Keratinocyte (primary cell): ENCODE data around the gene PIK3IP1. TPM values are rescaled to one million over a fixed set of nuclear protein-coding genes. Genes with fewer than 3 reads are reported as not detected.

Experiments used
- DNase-seq: peaks from one replicate; pipeline ENCODE4 v3.0.0-alpha.2; 2011; ENCODE audit warnings: low read depth, missing footprints, low spot score
- FAIRE-seq: peaks from 2 replicates; lab custom pipeline; 2011; peaks lifted over from hg19 to GRCh38; lab: Jason Lieb, UNC
- H2AFZ ChIP-seq: 2 replicates; pipeline ENCODE4 v1.6.0; 2012; ENCODE audit warnings: low read length, control low read depth, inconsistent platforms; ENCODE audit not compliant: control insufficient read depth
- H3K27ac ChIP-seq: 2 replicates; pipeline ENCODE4 v1.5.1; 2011; ENCODE audit warnings: low read length; ENCODE audit not compliant: control insufficient read depth, insufficient read depth
- H3K27me3 ChIP-seq: 3 replicates; pipeline ENCODE4 v1.6.0; 2011; ENCODE audit warnings: low read length; ENCODE audit not compliant: control insufficient read depth, insufficient read depth; ENCODE audit errors: extremely low read depth
- H3K36me3 ChIP-seq, 2 experiments: 2 replicates in 1 of 2; 3 replicates in 1 of 2; pipeline ENCODE4 v1.5.1; 2011; ENCODE audit warnings: low read length in 2 of 2, mild to moderate bottlenecking in 1 of 2; ENCODE audit not compliant: control insufficient read depth in 2 of 2, insufficient read depth in 2 of 2; ENCODE audit errors: extremely low read depth in 1 of 2
- H3K4me1 ChIP-seq: 3 replicates; pipeline ENCODE4 v1.5.1; 2011; ENCODE audit warnings: low read length; ENCODE audit not compliant: control insufficient read depth, insufficient read depth; ENCODE audit errors: extremely low read depth
- H3K4me2 ChIP-seq: 3 replicates; pipeline ENCODE4 v1.6.0; 2011; ENCODE audit warnings: low read depth, low read length; ENCODE audit not compliant: control insufficient read depth, insufficient read depth; ENCODE audit errors: extremely low read depth
- H3K4me3 ChIP-seq, 3 experiments: fragments of 200-600 bp in 1 of 3; sonication (generic) in 1 of 3; 2 replicates in 2 of 3; 3 replicates in 1 of 3; pipeline ENCODE4 v1.5.1; 2011 to 2016; ENCODE audit warnings: low read length in 3 of 3, mild to moderate bottlenecking in 3 of 3, control low read depth in 2 of 3, inconsistent platforms in 1 of 3, low read depth in 1 of 3, mixed read lengths in 1 of 3, mixed run types in 1 of 3, moderate library complexity in 1 of 3; ENCODE audit not compliant: control insufficient read depth in 2 of 3, insufficient read depth in 2 of 3; ENCODE audit errors: extremely low read depth in 1 of 3
- H3K79me2 ChIP-seq: 2 replicates; pipeline ENCODE4 v1.6.0; 2012; ENCODE audit warnings: low read length; ENCODE audit not compliant: control insufficient read depth, insufficient read depth
- H3K9ac ChIP-seq: 3 replicates; pipeline ENCODE4 v1.6.0; 2011; ENCODE audit warnings: low read length; ENCODE audit not compliant: control insufficient read depth, insufficient read depth; ENCODE audit errors: extremely low read depth
- H3K9me1 ChIP-seq: 3 replicates; pipeline ENCODE4 v1.6.0; 2011; ENCODE audit warnings: low read length; ENCODE audit not compliant: control insufficient read depth, insufficient read depth; ENCODE audit errors: extremely low read depth
- H3K9me3 ChIP-seq: 2 replicates; pipeline ENCODE4 v1.5.1; 2012; ENCODE audit warnings: low read depth, low read length; ENCODE audit not compliant: control insufficient read depth
- H4K20me1 ChIP-seq: 3 replicates; pipeline ENCODE4 v1.6.0; 2011; ENCODE audit warnings: low read length; ENCODE audit not compliant: control insufficient read depth, insufficient read depth; ENCODE audit errors: extremely low read depth
- EZH2 ChIP-seq: IDR thresholded peaks from one replicate; pipeline ENCODE4 v1.6.1; 2012; ENCODE audit warnings: inconsistent platforms, mild to moderate bottlenecking, low read length, moderate library complexity
- dilution Hi-C: fragments of 300-500 bp; cut with MboI; formaldehyde crosslinking; loops from one replicate; pipeline ENCODE4 v1.7.0; 2020; ENCODE audit warnings: low sequenced_read_pairs; ENCODE audit not compliant: extremely low pct_ligation_motif_present
- polyA plus RNA-seq, 5 experiments: library from polyadenylated mRNA; depleted of rRNA in 3 of 5; stranded (reverse) in 3 of 5; stranded (forward) in 1 of 5; unstranded in 1 of 5; fragments of >200 nt; gene quantifications; 1 replicate in 1 of 5; 2 replicates in 3 of 5; 3 replicates in 1 of 5; pipeline versions ENCODE4 v1.2.1 to v1.2.3, GENCODE V29; 2011 to 2012; ENCODE audit warnings: missing spikeins in 2 of 5, low read depth in 1 of 5, low replicate concordance in 1 of 5
- TF ChIP-seq, protein P1 (sequence below), 3 experiments: IDR thresholded peaks in 1 of 3; conservative IDR thresholded peaks in 1 of 3; optimal IDR thresholded peaks in 1 of 3; 2 replicates in 2 of 3; 3 replicates in 1 of 3; pipeline versions ENCODE3 to v1.5.1; 2011; ENCODE audit warnings: low read length in 3 of 3, mild to moderate bottlenecking in 3 of 3, moderate library complexity in 2 of 3, control low read depth in 1 of 3, inconsistent platforms in 1 of 3; ENCODE audit not compliant: insufficient read depth in 2 of 3; ENCODE audit errors: extremely low read depth in 1 of 3

PIK3IP1 gene
- polyA plus RNA-seq, 1 donor (not counting 4 experiments of a cell fraction or from before 2014, with no cell fraction given) = 13.3 TPM

DNA sequence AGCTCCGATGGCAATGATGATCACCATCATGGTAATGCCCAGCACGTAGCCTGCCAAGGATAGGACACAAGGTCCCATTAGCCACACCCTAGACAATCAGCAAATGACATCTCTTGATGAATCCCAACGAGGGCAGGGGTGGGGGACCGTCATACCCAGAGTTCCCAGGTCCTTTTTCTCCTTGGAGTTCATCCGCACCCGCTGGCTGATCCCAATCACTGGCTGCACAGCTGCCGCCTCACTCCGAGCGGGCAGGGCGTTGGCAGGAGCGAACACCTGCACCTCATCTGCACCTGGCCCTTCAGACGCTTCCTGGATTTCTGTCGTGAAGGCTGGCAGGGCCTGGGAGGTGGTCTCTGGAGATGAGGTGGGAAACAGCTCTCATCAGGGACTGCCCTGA lies 2.9 kb downstream of the PIK3IP1 start:
- no peaks in the 10 kb centered on the region for H3K9me3 ChIP-seq
- TF ChIP-seq EZH2 = no peak
- TF ChIP-seq, protein P1, sequence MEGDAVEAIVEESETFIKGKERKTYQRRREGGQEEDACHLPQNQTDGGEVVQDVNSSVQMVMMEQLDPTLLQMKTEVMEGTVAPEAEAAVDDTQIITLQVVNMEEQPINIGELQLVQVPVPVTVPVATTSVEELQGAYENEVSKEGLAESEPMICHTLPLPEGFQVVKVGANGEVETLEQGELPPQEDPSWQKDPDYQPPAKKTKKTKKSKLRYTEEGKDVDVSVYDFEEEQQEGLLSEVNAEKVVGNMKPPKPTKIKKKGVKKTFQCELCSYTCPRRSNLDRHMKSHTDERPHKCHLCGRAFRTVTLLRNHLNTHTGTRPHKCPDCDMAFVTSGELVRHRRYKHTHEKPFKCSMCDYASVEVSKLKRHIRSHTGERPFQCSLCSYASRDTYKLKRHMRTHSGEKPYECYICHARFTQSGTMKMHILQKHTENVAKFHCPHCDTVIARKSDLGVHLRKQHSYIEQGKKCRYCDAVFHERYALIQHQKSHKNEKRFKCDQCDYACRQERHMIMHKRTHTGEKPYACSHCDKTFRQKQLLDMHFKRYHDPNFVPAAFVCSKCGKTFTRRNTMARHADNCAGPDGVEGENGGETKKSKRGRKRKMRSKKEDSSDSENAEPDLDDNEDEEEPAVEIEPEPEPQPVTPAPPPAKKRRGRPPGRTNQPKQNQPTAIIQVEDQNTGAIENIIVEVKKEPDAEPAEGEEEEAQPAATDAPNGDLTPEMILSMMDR (optimal IDR thresholded peaks at IDR 0.05 in 1 of 3, IDR thresholded peaks at IDR 0.05 in 1 of 3, conservative IDR thresholded peaks at IDR 0.05 in 1 of 3; ENCODE audit: extremely low read depth in 1 of 3, insufficient read depth in 2 of 3, low read length in 3 of 3) = no peak
- dilution Hi-C loops = no loop called here
- no peaks in the 10 kb centered on the region for H3K9me1 ChIP-seq
- H3K4me2 ChIP-seq = peak overlapping the region; percentile 96
- H3K79me2 ChIP-seq = peaks cover 2% of the 10 kb centered on the region
- H3K4me1 ChIP-seq = peaks cover 31% of the 10 kb centered on the region
- H2AFZ ChIP-seq = no peak overlapping the region
- peak overlapping the region in 1 of 3 experiments; percentile 5 for H3K4me3 ChIP-seq
- peak overlapping the region; percentile 99 for H3K9ac ChIP-seq
- H3K27ac ChIP-seq = peak overlapping the region; percentile 100
- no peaks in the 10 kb centered on the region for H4K20me1 ChIP-seq
- no peak for DNase-seq
- no peak for FAIRE-seq
- no peaks in the 10 kb centered on the region for H3K27me3 ChIP-seq
- peaks cover 3 to 12% of the 10 kb centered on the region in 2 experiments for H3K36me3 ChIP-seq

DNA sequence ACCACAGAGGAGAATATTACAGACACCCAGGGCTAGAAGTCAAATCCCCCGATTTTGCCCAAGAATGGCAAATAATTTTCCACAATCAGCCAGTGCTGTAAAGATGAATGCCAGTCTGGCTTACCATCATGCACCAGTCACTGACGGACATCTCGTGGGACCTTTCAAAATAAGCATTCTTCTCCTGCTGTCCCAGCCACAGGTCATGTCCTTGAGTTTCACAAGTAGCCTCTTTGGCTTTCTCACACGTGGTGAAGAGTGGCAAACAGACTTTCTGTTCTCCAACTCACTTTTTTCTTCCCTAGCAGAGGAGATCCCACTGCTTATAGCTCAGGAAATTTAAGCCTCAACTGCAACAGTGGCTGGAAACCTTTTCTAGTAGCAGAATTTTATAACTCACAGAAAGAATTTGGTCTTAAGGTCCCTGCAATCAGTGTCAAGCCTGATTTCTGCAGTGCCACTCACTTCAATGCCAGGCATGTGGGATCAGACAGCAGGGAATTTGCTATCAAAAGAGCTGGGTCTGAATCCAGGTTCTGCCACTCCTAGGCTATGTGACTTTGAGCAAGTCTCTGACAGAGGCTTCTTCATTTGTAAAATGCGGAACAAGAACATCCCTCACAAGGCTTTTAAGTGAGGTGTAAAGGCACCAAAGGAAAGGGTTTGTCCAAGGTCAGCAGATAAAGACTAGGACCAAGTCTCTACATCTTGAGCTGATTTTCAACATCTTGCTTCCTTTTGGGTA lies 3.6 kb downstream of the PIK3IP1 start:
- DNase-seq (no peak), FAIRE-seq (peak; percentile 44)
- Histone ChIP-seq H3K27ac (no peak overlapping the region), H3K9ac (no peak overlapping the region), H2AFZ (no peak overlapping the region), H3K79me2 (peaks cover 2% of the 10 kb centered on the region), H3K27me3 (no peaks in the 10 kb centered on the region), H4K20me1 (no peaks in the 10 kb centered on the region), H3K9me3 (no peaks in the 10 kb centered on the region), H3K4me1 (peaks cover 30% of the 10 kb centered on the region), H3K4me2 (peak overlapping the region; percentile 96), H3K4me3 (no peak overlapping the region), H3K9me1 (no peaks in the 10 kb centered on the region), H3K36me3 (peaks cover 3 to 12% of the 10 kb centered on the region in 2 experiments)
- no peak for TF ChIP-seq EZH2
- TF ChIP-seq, protein P1 (optimal IDR thresholded peaks at IDR 0.05 in 1 of 3, IDR thresholded peaks at IDR 0.05 in 1 of 3, conservative IDR thresholded peaks at IDR 0.05 in 1 of 3; ENCODE audit: extremely low read depth in 1 of 3, insufficient read depth in 2 of 3, low read length in 3 of 3) = no peak
- dilution Hi-C loops = no loop called here
